DND-41 (cell line): ENCODE results near the gene EXOC4.

Experiments used
- ATAC-seq: fragments of 200-7000 bp; cut with Tn5 transposase; 3 replicates; pipeline ENCODE4 v1.9.1; 2021; ENCODE audit warnings: low read depth; ENCODE audit not compliant: insufficient read depth
- DNase-seq: peaks from one replicate; pipeline ENCODE4 v3.0.0-alpha.2; 2020
- H2AFZ ChIP-seq: 2 replicates; pipeline ENCODE4 v1.6.0; 2012; ENCODE audit warnings: low read depth, low read length
- H3K27ac ChIP-seq: 2 replicates; pipeline ENCODE4 v1.5.1; 2012; ENCODE audit warnings: low read length, inconsistent platforms
- H3K27me3 ChIP-seq: fragments of 200-600 bp; sonication (generic); 2 replicates; pipeline ENCODE4 v1.6.0; 2012; ENCODE audit warnings: low read length, mild to moderate bottlenecking, inconsistent platforms; ENCODE audit not compliant: insufficient read depth, poor library complexity
- H3K36me3 ChIP-seq: 2 replicates; pipeline ENCODE4 v1.5.1; 2012; ENCODE audit warnings: low read length, inconsistent platforms; ENCODE audit not compliant: insufficient read depth
- H3K4me1 ChIP-seq: 2 replicates; pipeline ENCODE4 v1.5.1; 2012; ENCODE audit warnings: mild to moderate bottlenecking, low read length; ENCODE audit not compliant: insufficient read depth
- H3K4me2 ChIP-seq: 2 replicates; pipeline ENCODE4 v1.6.0; 2012; ENCODE audit warnings: mild to moderate bottlenecking, moderate library complexity, low read length, inconsistent platforms; ENCODE audit not compliant: insufficient read depth
- H3K4me3 ChIP-seq, 2 experiments: fragments of 200-600 bp in 1 of 2; shearing (Covaris generic) in 1 of 2; 2 replicates each; pipeline ENCODE4 v1.5.1; 2012 to 2016; ENCODE audit warnings: inconsistent platforms in 2 of 2, low read length in 2 of 2, mild to moderate bottlenecking in 2 of 2, low read depth in 1 of 2, moderate library complexity in 1 of 2
- H3K79me2 ChIP-seq: 2 replicates; pipeline ENCODE4 v1.6.0; 2012; ENCODE audit warnings: low read length, inconsistent platforms; ENCODE audit not compliant: insufficient read depth
- H3K9ac ChIP-seq: 2 replicates; pipeline ENCODE4 v1.6.0; 2012; ENCODE audit warnings: low read depth, mild to moderate bottlenecking, inconsistent platforms, low read length, moderate library complexity
- H3K9me3 ChIP-seq: 2 replicates; pipeline ENCODE4 v1.5.1; 2012; ENCODE audit warnings: low read length, moderate library complexity, mild to moderate bottlenecking, inconsistent platforms; ENCODE audit not compliant: insufficient read depth, severe bottlenecking
- H4K20me1 ChIP-seq: 2 replicates; pipeline ENCODE4 v1.6.0; 2012; ENCODE audit warnings: low read length; ENCODE audit not compliant: insufficient read depth
- EZH2 ChIP-seq: IDR thresholded peaks from 3 replicates; pipeline ENCODE4 v1.6.1; 2012; ENCODE audit warnings: borderline replicate concordance, low read depth, mild to moderate bottlenecking, moderate library complexity, low read length, inconsistent platforms; ENCODE audit not compliant: severe bottlenecking
- TF ChIP-seq, protein P1 (sequence below): IDR thresholded peaks from 2 replicates; pipeline ENCODE4 v1.5.1; 2012; ENCODE audit warnings: borderline replicate concordance, low read length, moderate library complexity, mild to moderate bottlenecking; ENCODE audit not compliant: poor library complexity, severe bottlenecking; ENCODE audit errors: extremely low read depth

Gene EXOC4

GRCh38 chr7:133654547-133654946 is 401.7 kb downstream of the EXOC4 start:
- no peak overlapping the region for H3K9ac ChIP-seq
- H3K79me2 ChIP-seq, result no peaks in the 10 kb centered on the region
- no peaks in the 10 kb centered on the region for H3K9me3 ChIP-seq
- TF ChIP-seq EZH2, result no peak
- TF ChIP-seq, protein P1, sequence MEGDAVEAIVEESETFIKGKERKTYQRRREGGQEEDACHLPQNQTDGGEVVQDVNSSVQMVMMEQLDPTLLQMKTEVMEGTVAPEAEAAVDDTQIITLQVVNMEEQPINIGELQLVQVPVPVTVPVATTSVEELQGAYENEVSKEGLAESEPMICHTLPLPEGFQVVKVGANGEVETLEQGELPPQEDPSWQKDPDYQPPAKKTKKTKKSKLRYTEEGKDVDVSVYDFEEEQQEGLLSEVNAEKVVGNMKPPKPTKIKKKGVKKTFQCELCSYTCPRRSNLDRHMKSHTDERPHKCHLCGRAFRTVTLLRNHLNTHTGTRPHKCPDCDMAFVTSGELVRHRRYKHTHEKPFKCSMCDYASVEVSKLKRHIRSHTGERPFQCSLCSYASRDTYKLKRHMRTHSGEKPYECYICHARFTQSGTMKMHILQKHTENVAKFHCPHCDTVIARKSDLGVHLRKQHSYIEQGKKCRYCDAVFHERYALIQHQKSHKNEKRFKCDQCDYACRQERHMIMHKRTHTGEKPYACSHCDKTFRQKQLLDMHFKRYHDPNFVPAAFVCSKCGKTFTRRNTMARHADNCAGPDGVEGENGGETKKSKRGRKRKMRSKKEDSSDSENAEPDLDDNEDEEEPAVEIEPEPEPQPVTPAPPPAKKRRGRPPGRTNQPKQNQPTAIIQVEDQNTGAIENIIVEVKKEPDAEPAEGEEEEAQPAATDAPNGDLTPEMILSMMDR, result no peak
- H3K4me3 ChIP-seq, result no peak overlapping the region
- ATAC-seq, result no peak
- no peak overlapping the region for H2AFZ ChIP-seq
- no peak for DNase-seq
- no peak overlapping the region for H3K27ac ChIP-seq
- no peaks in the 10 kb centered on the region for H3K36me3 ChIP-seq
- no peaks in the 10 kb centered on the region for H3K4me1 ChIP-seq
- no peak overlapping the region for H3K4me2 ChIP-seq
- no peaks in the 10 kb centered on the region for H3K27me3 ChIP-seq
- no peaks in the 10 kb centered on the region for H4K20me1 ChIP-seq

DNA sequence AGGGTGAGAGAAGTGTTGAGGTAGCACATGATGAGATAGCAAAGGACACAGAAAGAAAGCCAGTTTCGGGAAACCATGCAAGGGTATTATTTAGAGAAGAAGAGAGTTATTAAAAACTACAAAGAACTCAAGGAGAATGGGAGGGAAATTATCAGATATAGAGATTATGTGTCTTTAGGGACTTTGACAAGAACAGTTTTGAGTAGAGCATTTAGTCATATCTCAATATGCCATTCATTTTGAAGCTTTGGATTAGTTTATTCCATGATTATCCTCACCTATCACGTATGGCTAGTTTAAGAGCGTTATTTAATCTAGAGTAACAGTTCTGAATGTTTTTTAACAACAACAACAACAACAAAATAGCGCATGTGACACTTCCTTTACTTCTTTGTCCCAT is 409.4 kb downstream of the EXOC4 start:
- H3K9ac ChIP-seq, result no peak overlapping the region
- no peak overlapping the region; the same call in 1 of the 2 replicates for H3K4me2 ChIP-seq
- no peak for DNase-seq
- no peak overlapping the region for H2AFZ ChIP-seq
- H3K27ac ChIP-seq, result no peak overlapping the region
- ATAC-seq, result no peak
- H3K79me2 ChIP-seq, result no peaks in the 10 kb centered on the region
- H3K36me3 ChIP-seq, result no peaks in the 10 kb centered on the region
- H3K27me3 ChIP-seq, result no peaks in the 10 kb centered on the region
- H4K20me1 ChIP-seq, result no peaks in the 10 kb centered on the region
- H3K4me1 ChIP-seq, result peaks cover 15% of the 10 kb centered on the region; the same call in 1 of the 2 replicates
- no peak overlapping the region for H3K4me3 ChIP-seq
- TF ChIP-seq, protein P1, result no peak
- TF ChIP-seq EZH2, result no peak
- no peaks in the 10 kb centered on the region for H3K9me3 ChIP-seq

DNA sequence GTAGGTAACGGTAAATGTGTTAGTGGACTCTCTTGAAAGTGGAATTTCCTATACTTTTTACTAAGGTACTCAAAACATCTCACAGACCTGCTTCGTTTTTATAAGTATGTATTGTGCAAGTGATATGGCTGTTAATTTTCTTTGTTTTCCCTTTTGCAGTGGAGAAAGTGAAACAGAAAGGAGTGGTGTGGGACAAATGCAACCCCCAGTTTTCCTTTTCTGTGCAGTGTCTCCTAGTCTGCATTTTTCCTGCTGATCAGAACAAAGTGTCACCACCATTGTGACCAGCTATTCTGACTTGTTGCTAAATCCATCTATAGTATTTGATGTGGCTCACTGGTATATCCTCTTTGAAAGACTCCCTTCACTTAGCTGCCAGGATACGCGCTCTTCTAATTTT is 410.0 kb downstream of the EXOC4 start:
- no peak overlapping the region for H2AFZ ChIP-seq
- H4K20me1 ChIP-seq, result no peaks in the 10 kb centered on the region
- ATAC-seq (peak; percentile 83), DNase-seq (peak; percentile 17)
- no peaks in the 10 kb centered on the region for H3K36me3 ChIP-seq
- no peaks in the 10 kb centered on the region for H3K9me3 ChIP-seq
- no peak overlapping the region for H3K4me3 ChIP-seq
- TF ChIP-seq, protein P1, result no peak
- no peak for TF ChIP-seq EZH2
- no peaks in the 10 kb centered on the region for H3K79me2 ChIP-seq
- no peak overlapping the region for H3K9ac ChIP-seq
- H3K4me2 ChIP-seq, result peak overlapping the region; percentile 38; the same call in 1 of the 2 replicates
- H3K27ac ChIP-seq, result peak overlapping the region; percentile 32; the same call in 1 of the 2 replicates
- no peaks in the 10 kb centered on the region for H3K27me3 ChIP-seq
- peaks cover 15% of the 10 kb centered on the region; the same call in 1 of the 2 replicates for H3K4me1 ChIP-seq

- no peak overlapping the region for H3K9ac ChIP-seq
Measured at GRCh38 chr7:133664528-133664927, 411.6 kb downstream of the EXOC4 start.

More at GRCh38 chr7:133664528-133664927, 411.6 kb downstream of the EXOC4 start:
- ATAC-seq (no peak), DNase-seq (no peak)
- Histone ChIP-seq H4K20me1 (no peaks in the 10 kb centered on the region), H3K27me3 (no peaks in the 10 kb centered on the region), H3K27ac (no peak overlapping the region), H2AFZ (no peak overlapping the region), H3K4me2 (no peak overlapping the region), H3K4me1 (peaks cover 15% of the 10 kb centered on the region; the same call in 1 of the 2 replicates), H3K9me3 (no peaks in the 10 kb centered on the region), H3K79me2 (no peaks in the 10 kb centered on the region), H3K36me3 (no peaks in the 10 kb centered on the region), H3K4me3 (no peak overlapping the region)
- TF ChIP-seq EZH2, result no peak
- TF ChIP-seq, protein P1, result no peak
